Hematopoietic multipotent progenitor cell treated with erythropoietin and hydrocortisone succinate and interleukin-3 and kit ligand, for 17 days (in vitro differentiated cells): ENCODE measurements around the gene TRHDE.

Experiments used
- DNase-seq: peaks from one replicate; pipeline ENCODE4 v3.0.0-alpha.2; 2015; ENCODE audit warnings: low spot score

The TRHDE gene, protein sequence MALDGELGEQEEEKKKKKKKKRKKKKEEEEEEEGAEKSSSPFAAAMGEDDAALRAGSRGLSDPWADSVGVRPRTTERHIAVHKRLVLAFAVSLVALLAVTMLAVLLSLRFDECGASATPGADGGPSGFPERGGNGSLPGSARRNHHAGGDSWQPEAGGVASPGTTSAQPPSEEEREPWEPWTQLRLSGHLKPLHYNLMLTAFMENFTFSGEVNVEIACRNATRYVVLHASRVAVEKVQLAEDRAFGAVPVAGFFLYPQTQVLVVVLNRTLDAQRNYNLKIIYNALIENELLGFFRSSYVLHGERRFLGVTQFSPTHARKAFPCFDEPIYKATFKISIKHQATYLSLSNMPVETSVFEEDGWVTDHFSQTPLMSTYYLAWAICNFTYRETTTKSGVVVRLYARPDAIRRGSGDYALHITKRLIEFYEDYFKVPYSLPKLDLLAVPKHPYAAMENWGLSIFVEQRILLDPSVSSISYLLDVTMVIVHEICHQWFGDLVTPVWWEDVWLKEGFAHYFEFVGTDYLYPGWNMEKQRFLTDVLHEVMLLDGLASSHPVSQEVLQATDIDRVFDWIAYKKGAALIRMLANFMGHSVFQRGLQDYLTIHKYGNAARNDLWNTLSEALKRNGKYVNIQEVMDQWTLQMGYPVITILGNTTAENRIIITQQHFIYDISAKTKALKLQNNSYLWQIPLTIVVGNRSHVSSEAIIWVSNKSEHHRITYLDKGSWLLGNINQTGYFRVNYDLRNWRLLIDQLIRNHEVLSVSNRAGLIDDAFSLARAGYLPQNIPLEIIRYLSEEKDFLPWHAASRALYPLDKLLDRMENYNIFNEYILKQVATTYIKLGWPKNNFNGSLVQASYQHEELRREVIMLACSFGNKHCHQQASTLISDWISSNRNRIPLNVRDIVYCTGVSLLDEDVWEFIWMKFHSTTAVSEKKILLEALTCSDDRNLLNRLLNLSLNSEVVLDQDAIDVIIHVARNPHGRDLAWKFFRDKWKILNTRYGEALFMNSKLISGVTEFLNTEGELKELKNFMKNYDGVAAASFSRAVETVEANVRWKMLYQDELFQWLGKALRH

GRCh38 chr12:72272091-72272661, at the start of gene TRHDE:
TSS of gene TRHDE (plus strand) at chr12:72272370. CDS start at chr12:72272644, 274 bp downstream.
- DNase-seq, result no peak

GRCh38 chr12:72226510-72226909, 45.7 kb upstream of the TRHDE start:
- no peak for DNase-seq

DNA sequence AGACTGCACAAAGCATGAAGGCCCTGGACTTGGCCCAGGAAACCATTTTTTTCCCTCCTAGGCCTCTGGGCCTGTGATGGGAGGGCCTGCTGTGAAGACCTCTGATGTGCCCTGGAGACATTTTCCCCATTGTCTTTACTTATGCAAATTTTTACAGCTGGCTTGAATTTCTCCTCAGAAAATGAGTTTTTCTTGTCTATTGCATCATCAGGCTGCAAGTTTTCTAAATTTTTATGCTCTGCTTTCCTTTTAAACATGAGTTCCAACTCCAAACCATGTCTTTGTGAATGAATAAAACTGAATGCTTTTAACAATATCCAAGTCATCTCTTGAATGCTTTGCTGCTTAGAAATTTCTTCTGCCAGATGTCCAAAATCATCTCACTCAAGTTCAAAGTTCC, 43.7 kb upstream of the TRHDE start:
- DNase-seq, result no peak

DNA sequence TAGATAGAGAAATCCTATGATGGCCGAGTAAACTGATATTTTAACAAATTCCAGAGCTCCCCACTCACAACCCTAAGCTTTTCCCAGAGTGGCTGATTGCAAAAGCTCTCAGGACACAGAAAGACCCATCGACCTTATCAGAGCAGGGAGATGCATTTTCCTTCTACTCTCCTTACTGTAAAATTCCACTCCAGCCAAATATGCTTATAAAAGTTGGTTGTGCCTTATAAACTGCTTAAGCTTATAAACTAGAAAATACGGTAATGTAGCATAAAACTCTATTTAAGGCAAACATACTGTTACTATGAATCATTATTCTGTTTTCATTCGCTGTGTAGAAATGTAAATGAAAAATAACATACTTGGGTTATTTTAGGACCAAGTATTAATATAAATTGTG, 41.6 kb upstream of the TRHDE start:
- no peak for DNase-seq

- no peak for DNase-seq
Observed at GRCh38 chr12:72234886-72235285, 37.3 kb upstream of the TRHDE start.

DNA sequence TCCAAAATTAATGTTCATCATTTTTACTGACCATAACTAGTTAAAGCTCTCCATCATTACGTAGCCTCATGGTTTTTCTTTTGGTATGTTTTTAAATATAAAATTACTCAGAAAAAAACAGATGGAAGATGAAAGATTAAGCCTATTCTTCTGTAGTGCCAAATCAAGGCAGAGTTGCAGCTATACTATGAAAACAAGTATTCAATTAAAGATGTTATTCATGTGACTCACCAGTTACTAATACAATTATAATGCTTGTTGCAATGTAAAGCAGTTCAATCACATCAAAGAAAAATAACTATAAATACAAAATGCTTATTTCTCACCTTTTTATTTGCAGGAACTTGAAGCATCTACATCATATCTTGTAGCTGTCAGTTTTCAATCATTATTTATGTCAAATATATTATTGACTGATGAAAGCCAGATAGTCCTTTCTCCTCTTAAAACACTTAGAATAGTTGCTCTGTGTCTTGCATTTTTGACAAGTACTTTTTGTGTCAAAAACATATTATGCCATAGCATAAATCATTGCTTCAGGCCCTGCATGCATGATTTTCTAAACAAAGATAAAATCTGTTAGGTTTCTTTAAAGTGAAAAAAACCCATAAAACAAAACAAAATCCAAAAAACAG, 36.0 kb upstream of the TRHDE start:
- DNase-seq, result no peak

DNA sequence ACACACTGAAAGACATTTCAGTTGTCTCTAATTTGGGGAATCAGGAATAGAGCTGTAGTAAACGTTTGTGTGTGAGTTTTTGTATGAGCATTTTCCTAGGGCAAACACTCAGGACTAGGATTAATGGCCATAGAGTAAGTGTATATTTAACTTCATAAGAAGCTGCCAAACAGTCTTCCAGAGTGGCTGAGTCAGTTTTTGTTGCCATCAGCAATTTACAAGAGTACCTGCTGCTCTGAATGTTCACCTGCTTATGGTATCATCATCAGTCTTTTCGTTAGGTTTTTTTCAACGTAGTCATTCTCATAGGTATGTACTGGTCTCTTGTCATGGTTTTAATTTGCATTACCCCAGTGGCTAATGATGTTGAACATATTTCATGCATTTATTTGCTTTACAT, 30.6 kb upstream of the TRHDE start:
- DNase-seq, result no peak

DNA sequence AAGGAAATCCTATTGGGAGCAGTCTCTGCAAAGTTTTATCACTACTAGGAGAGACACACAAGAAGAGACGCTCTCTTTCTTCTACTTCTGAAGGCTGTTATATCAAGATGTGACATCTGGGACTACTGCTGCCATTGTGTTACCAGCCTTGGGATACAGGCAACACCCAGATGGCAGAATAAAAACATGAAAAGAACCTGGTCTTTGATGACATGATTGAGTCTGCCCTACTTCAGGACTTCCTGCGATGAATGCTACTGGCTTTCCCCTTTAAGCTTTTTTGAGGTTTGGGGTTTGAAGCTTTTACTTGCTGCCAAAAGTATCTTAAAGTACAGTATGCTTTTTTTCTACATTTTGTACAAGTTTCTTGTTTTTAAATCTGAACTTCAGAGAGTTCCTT, 29.2 kb upstream of the TRHDE start:
- no peak for DNase-seq

GRCh38 chr12:72246370-72246769, 25.8 kb upstream of the TRHDE start:
- no peak for DNase-seq

DNA sequence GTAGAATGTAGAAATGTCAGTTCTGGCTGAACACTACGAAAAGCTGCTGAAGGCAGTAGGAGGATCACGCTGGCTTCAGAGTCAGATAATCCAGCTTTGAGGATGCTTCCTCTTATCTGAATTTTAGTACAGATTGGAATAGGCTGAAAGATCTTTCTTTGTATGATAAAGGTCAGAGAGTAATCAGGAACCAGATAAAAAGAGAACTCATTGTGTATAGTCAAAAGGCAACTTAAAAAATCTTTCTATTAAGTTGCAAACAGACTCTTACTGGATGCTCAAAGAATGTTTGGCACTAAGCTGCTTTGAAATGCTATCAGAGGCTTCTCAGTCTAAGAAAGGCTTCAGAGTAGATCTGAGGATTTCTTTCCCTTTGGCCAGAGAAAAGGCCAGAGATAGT, 21.8 kb upstream of the TRHDE start:
- DNase-seq, result no peak

GRCh38 chr12:72256725-72257124, 15.4 kb upstream of the TRHDE start:
- no peak for DNase-seq

- no peak for DNase-seq
Observed at GRCh38 chr12:72261885-72262284, 10.3 kb upstream of the TRHDE start.

DNA sequence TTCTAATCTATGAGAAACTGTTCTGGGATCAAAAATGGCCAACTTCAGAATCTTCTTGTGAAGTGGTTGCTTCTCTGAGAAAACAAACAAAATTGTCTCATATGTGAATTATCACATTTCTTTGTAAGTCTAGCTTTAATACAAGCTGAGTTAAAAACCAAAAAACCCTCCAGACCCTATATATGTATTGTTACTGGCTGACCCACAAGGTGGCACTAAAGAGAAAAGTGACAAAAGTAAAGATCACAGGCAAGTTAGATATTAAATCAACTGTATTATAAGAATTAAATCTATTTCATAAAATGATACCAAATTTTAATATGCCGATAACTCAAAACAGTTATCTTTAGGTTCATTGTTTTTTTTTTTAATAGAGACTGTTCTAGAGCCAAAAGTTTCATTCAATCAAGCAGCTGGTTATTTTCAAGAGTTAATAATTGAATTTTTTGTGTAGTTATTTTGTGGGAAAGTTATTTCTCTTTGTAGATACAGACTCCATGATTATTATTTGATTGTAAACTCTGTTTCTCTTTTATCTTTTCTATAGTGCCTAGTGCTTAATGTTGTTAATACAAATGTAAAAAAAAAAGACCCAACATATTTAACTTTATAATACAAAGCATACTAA, 7.5 kb upstream of the TRHDE start:
- DNase-seq, result no peak

GRCh38 chr12:72267974-72268373, 4.2 kb upstream of the TRHDE start:
- no peak for DNase-seq

GRCh38 chr12:72268386-72268785, 3.8 kb upstream of the TRHDE start:
- no peak for DNase-seq

GRCh38 chr12:72269491-72269890, 2.7 kb upstream of the TRHDE start:
- DNase-seq, result no peak

GRCh38 chr12:72270246-72270645, 1.9 kb upstream of the TRHDE start:
- no peak for DNase-seq

- no peak for DNase-seq
Observed at GRCh38 chr12:72270961-72271360, 1.2 kb upstream of the TRHDE start.

DNA sequence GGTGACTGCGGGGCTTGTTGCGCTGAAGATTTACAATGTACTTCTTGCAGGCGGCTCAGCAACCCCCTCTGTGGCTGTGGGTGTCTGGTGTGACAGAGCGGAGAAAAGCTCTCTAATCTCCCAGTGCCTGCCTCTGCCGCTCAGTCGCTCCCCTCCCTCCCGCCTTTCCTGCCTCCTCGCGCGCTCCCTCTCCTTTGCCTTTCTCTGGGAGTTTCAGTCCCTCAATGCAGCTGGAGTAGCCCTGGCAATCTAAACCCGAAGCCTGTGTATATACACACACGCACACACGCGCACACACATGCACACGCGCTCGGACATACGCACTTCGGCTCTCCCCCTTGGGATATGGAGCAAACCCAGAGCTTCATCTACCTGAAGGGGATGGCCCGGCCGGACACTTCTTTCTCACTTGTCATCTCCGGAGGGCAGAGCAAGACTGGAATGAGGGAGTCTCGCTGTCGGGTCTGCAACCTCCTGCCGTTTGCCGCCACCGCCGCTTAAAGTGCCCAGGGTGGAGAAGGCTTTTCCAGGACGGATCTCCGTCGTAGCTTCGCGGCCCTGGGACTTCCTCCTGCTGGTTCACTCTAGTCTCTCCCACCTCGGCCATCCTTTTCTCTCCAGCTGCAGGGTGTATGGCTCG, 599 bp upstream of the TRHDE start:
- no peak for DNase-seq

GRCh38 chr12:72272731-72273498, 745 bp downstream of the TRHDE start:
- no peak for DNase-seq
